Measurements from ENCODE around the gene C17orf100. TPM values are rescaled to one million over a fixed set of nuclear protein-coding genes. Genes with fewer than 3 reads are reported as not detected.

C17orf100 gene
- total and polyA plus RNA-seq, 10 of the 15 experiments (the other 5 are each of a cell fraction or from before 2014, with no cell fraction given) = 0.84 to 4.7 (median 1.8) TPM

- Histone ChIP-seq H3K4me1 (ENCODE audit: control insufficient read depth, insufficient read depth, low read length) (no peaks in the 10 kb centered on the region), H3K36me3 (ENCODE audit: control insufficient read depth in 2 of 2, insufficient read depth in 2 of 2, low read length in 1 of 2) (no peaks in the 10 kb centered on the region), H3K9me3 (replicated peaks; ENCODE audit: control insufficient read depth, insufficient read depth, low read length) (no peaks in the 10 kb centered on the region), H3K27me3 (replicated peaks in 1 of 2; ENCODE audit: control insufficient read depth in 2 of 2, insufficient read depth in 2 of 2, low read length in 1 of 2) (peaks cover 0 to 1% of the 10 kb centered on the region in 2 experiments; a peak in 3 of 4 replicates), H3K4me2 (ENCODE audit: control insufficient read depth, insufficient read depth) (no peak overlapping the region), H3K9ac (ENCODE audit: control insufficient read depth, insufficient read depth, low read length) (no peak overlapping the region), H2AFZ (ENCODE audit: control insufficient read depth, low read depth, low read length) (no peak overlapping the region), H3K4me3 (no peak overlapping the region), H3K27ac (ENCODE audit: control insufficient read depth, insufficient read depth) (no peak overlapping the region), H4K20me1 (ENCODE audit: control insufficient read depth, insufficient read depth) (no peaks in the 10 kb centered on the region), H3K79me2 (ENCODE audit: control insufficient read depth, insufficient read depth, low read length) (no peaks in the 10 kb centered on the region)
- DNase-seq (ENCODE audit: low read depth, low spot score) (no peak), ATAC-seq (no peak), FAIRE-seq (no peak)
- in situ Hi-C loops (cut with MboI) = no loop called here
- BruUV-seq (replicated peaks) = no TSS peak
- TF ChIP-seq ZBTB40 (IDR thresholded peaks at IDR 0.05; ENCODE audit: borderline replicate concordance) (no peak), E2F8 (IDR thresholded peaks at IDR 0.05; ENCODE audit: low read depth, partially characterized antibody) (no peak), NR2C2 (IDR thresholded peaks at IDR 0.05; ENCODE audit: borderline replicate concordance, control insufficient read depth, insufficient read length, low read depth) (no peak), BCLAF1 (IDR thresholded peaks at IDR 0.05) (no peak), SMAD5 (IDR thresholded peaks at IDR 0.05; ENCODE audit: low read depth) (no peak), ZNF622 (IDR thresholded peaks at IDR 0.05) (no peak), SREBF1 (IDR thresholded peaks at IDR 0.05; ENCODE audit: low read length) (no peak), TARDBP (IDR thresholded peaks at IDR 0.05; ENCODE audit: borderline replicate concordance) (no peak), ATF7 (IDR thresholded peaks at IDR 0.05; ENCODE audit: low read depth) (no peak), KAT2A (conservative IDR thresholded peaks at IDR 0.05; ENCODE audit: control insufficient read depth, low read depth, low read length) (no peak)
- RAD21 ChIA-PET (ENCODE audit: unreplicated experiment) = no interaction called here
- SMC1A ChIA-PET (ENCODE audit: uncharacterized antibody, unreplicated experiment) = no interaction called here
- POLR2A ChIA-PET = no interaction called here
- intact Hi-C loops (cut with micrococcal nuclease; ENCODE audit: unreplicated experiment) = no loop called here
- 55% methylated on average over 3 of the region's 3 CpGs for WGBS (ENCODE audit: insufficient coverage, insufficient replicate concordance, low lambda C conversion rate, missing lambda C conversion rate)
- CTCF ChIA-PET = interaction anchor here (0.7 kb wide), 1 partner anchor 321 kb away, joined by 3 read pairs; no protein-coding TSS in a partner anchor
Measured at GRCh38 chr17:6683081-6683684, 31.6 kb downstream of the C17orf100 start.
